Left cardiac atrium (tissue), 4 donors: Measurements from ENCODE around the gene PACSIN2. TPM values are rescaled to one million over a fixed set of nuclear protein-coding genes. Genes with fewer than 3 reads are reported as not detected.
"Not testable (repeated sequence)": the region's sequence is repeated elsewhere in the genome, so short reads cannot be mapped to it uniquely, and the experiment has no call there.

Experiments used
- ATAC-seq, 2 donors: fragments of 200-7000 bp; cut with Tn5 transposase; one replicate each; pipeline ENCODE4 v1.9.1; 2020; ENCODE audit warnings: mild to moderate bottlenecking in 2 of 2, moderate library complexity in 2 of 2
- DNase-seq: peaks from one replicate; pipeline ENCODE4 v3.0.0-alpha.2; 2020
- intact Hi-C, 2 donors: fragments of 100-400 bp; cut with DNase I; formaldehyde crosslinking; loops; one replicate each; pipeline versions ENCODE4 v1.14.1 to v1.15.1; 2022 to 2023
- total RNA-seq, 2 donors: library from RNA; stranded (reverse); fragmentation: NEBNext Ultra II Directional; extraction: Animal tissue kit (Norgen Biotek cat#: 25700); gene quantifications; one replicate each; pipeline ENCODE4 v1.2.1, GENCODE V29; 2021
- donor health status: DM: no; HTN: yes; CAD: no.
- donor health status: DM: no; HTN: yes; CAD: no; lungs with severe emphysema.
- donor health status: DM: yes; HTN: yes; CAD: no.
- donor health status: Dilated cardiomyopathy.

Gene PACSIN2
- total RNA-seq, 2 donors from 2014 or later: 55.8 to 62.9 TPM

DNA sequence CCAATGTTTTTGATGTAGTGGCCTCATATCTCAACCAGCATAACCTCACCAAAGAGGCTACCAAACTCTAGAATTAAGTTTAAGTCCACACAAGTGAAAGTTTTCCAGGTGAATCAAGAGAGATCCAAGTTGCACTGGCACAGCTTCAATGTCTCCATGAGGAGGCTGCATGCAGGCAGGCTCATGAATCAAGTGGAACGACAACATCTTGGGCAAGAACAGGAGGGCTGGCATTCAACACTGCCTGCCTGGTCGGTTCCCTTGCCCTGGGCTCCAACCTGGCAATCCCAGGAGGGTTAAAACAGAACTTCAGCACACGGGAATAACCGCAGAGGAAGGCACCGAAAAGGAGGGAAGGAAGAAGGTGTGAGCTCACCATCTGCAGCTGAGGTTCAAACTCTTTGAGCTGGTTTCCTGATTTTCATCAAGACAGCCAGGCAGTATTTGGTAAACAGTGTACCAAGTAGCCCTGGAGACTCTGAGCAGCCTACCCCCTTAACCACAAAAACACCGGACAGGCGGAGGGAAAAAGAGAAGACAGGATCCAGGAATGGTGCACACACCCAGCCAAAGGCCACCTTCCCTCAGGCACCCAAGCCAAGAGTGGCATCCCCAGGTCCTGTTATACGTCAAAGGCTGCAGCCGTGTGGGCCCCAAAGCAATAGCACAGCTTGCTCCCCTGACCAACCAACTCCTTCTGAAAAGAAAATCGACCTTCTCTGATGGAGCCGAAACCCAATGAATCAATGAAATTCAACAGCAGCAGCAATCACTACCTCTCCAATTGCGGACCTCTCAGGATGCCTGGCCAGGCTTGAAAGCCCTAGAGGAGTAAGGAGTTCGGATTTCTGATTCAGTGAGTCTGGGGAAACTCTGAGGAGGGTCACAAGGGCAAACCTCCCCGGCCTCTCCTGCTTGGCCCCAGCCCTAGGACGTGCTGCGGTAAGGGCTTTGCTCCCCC lies 1.3 kb downstream of the PACSIN2 start:
- intact Hi-C loops: no loop called here
- ATAC-seq (peak in 1 of 2 donors; percentile 1), DNase-seq (no peak)

DNA sequence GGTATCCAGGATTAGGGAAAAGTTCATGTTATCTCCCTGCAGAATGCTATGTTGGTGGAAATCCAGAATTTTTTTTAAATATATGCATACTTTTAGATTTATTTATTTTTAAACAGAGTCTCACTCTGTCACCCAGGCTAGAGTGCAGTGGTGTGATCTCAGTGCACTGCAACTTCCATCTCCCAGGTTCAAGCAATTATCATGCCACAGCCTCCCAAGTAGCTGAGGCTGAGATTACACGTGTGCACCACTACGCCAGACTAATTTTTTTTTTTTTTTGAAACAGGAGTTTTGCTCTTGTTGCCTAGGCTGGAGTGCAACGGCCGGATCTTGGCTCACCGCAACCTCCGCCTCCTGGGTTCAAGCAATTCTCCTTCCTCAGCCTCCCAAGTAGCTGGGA lies 2.6 kb downstream of the PACSIN2 start:
- no peak for DNase-seq
- intact Hi-C loops: no loop called here
- no peak for ATAC-seq

DNA sequence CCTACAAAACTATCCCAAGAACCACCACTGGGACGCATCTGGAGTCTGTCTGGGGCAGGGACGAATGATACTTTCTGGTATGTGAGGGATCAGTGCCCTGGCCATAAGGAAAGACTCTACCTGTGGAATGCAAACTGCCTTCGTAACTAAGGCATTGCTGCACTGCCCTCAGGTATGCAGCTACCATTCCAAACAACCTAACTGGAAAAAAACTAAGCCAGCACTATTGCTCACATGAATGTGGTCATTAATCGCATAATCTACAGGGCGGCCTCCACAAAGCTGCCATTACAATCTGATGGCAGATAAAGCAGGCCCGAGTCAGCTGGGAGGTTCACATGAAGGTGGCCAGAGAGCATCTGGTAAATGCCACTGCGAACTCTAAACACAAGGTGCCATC lies 3.9 kb downstream of the PACSIN2 start:
- ATAC-seq: no peak
- DNase-seq: no peak
- intact Hi-C loops: no loop called here

DNA sequence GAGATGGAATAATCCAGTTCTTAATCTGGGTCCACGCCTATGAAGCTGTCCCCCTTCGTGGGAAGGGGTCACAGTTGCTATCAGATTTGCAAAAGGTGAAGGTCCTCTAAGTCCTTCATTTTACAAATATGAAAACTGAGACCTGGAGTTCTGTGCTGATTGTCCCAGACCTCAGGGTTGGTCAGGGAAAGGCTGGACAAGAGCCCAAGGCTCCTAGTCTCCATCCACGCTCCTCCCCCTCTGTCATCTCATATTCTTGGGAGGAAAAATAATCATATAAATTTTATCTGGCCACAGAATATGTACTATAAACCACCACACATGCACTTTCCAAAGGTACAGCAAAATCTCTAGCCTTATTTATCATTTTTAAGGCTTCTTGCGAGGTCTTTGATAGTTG lies 5.5 kb downstream of the PACSIN2 start:
- intact Hi-C loops: no loop called here
- ATAC-seq (no peak), DNase-seq (no peak)

DNA sequence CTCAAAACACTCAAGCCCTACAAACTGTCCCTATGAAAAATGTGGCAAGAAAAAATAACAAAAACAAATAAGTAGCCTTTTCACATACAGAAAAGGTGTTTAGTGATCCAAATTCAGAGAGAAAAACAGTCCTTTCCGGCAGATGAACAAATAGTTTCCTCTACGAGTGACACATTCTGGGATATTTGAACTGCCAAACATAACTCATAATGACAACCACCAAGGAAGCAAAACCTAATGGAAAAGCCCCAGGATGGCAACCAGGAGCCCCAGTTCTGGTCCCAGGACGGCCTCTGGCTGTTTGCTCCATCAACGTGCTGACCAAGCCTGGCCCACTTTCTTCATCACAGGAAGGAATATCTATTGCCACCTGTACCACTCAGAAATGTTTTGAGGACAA lies 6.0 kb downstream of the PACSIN2 start:
- ATAC-seq: no peak
- intact Hi-C loops: no loop called here
- no peak for DNase-seq

DNA sequence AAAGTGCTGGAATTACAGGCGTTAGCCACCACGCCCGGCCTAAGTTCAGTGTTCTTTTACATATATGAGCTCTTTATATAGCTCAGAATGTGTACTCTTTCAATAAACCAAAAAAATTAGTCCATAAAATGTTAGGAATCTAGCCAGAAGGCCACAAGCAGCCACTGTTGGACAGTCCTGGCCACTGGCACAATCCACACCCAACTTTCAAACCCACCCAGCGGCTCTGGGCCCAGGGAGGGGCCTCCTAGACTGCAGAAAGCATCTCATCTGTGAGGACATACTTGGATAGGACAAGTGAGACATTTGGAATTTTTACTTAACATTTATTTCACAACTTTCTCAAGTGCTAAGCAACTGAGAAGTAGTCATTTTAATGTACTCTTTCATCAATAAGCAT lies 6.4 kb downstream of the PACSIN2 start:
- peak; percentile 62 for DNase-seq
- intact Hi-C loops: no loop called here
- no peak for ATAC-seq

DNA sequence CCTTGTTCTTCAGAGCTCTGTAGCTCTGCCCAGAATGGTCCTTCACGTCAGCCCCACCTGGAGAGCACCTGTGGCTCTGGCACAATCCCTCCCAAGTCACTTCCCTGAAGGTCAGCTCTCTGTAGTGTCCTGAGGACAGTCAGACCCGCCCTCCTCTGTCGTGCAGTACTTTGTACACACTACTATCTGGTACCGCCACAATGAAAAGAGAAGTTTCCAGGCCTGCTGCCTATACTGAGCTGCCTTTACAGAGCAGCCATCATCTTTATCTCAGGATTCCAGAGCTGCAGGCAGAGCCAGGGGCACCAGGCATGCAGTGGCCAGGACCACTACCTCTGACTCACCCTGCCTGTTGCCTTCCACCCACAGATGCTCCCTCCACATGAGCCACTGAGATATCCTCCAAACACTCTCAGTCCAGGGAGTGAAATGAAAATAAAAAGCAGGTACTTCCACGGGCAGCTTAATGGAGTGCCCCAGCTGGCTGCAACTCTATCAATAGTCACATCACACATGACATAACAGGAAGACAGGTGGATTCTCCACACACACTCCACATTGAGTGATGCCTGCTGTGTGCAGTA lies 7.3 kb downstream of the PACSIN2 start:
- no peak for DNase-seq
- intact Hi-C loops: no loop called here
- peak in 1 of 2 donors; percentile 80 for ATAC-seq

DNA sequence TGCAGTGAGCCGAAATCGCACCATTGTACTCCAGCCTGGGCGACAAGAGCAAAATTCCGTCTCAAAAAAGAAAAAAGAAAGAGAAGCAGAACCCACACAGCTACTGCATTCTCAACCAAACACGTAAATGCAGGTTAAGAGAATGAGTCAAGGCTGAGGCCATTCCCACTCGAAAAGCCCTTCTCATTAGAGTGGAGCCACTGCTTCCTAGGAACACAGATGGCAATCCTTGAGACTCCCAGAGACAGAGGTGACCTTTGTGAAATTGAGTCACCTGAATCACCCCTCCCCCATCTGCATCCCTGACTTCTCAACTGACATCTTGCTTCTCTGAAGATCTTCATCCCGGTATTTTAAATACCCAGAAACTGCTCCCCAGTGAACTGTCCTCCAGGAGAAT lies 8.2 kb downstream of the PACSIN2 start:
- intact Hi-C loops: no loop called here
- DNase-seq (no peak), ATAC-seq (no peak)

DNA sequence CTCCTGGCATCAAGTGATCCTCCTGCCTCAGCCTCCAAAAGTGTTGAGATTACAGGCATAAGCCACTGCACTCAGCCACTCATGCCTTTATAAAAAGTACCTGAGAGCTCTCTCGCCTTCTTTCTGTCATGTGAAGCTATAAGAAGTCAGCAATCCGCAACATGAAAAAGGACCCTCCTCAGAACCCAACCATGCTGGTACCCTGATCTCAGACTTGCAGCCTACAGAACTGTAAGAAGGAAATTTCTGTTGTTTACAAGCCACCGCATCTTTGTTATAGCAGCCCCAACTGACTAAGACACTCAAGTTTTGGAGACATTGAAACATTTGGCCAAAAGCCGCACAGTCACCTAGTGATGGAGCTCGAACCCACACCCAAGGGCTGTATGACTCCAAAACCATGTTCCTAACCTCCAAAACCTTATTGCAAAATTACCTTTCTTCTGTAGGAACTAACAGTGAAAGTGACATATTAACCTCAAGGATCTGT lies 8.9 kb downstream of the PACSIN2 start:
- no peak for ATAC-seq
- no peak for DNase-seq
- intact Hi-C loops: no loop called here

DNA sequence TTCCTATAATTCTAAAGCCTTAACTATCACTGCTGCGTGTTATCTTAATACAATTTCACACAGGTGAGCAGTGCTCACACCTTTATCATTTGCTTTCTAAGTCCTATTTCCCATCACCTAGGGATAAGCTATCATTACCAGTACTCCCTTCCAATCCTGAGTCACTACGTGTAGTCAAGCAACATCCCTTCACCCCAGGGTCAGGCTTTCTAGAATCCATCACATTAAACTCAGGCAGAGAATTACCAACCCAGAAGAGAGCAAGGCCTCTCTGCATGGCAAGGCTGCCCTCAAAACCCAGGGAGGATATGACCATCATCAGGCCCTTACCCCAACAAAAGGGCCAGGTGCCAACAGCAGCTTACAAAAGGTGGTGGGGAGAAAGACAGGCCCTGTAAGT lies 9.8 kb downstream of the PACSIN2 start:
- intact Hi-C loops: no loop called here
- ATAC-seq (no peak), DNase-seq (no peak)

DNA sequence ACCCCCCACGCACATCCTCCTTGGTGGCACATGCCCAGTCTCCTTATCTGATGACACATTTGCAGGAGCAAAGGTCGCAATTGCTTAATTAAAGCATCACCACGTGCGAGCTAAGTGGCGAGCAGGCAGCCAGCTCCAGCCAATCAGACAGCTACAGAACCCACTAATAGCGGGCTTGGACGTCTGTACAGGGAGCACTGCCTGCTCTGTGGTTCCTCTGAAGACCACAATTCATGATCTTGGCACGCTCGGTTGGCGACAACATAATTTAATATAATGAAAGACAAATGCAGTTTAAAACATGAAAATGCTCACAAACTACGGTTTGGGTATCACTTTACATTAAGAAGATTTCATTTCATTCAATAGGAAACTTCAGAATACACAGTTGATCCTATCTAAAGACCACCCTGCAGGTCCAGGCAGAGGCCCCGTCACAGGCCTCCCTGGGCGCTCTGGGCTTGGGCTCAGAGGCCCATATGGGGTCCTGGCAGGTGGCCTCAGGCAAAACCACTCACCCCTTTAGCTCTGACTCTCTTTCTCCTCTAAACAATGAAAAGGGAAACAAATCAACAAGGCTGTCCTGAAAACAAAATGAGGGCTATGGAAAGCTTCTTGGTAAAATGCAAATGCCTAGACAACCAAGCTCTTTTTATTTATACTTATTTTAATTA lies 10.4 kb downstream of the PACSIN2 start:
- ATAC-seq: peak in 1 of 2 donors; percentile 42
- no peak for DNase-seq
- intact Hi-C loops: loop anchor here in 1 of 2 donors (5.0 kb wide), 1 partner anchor 42 kb away; no protein-coding TSS in a partner anchor

DNA sequence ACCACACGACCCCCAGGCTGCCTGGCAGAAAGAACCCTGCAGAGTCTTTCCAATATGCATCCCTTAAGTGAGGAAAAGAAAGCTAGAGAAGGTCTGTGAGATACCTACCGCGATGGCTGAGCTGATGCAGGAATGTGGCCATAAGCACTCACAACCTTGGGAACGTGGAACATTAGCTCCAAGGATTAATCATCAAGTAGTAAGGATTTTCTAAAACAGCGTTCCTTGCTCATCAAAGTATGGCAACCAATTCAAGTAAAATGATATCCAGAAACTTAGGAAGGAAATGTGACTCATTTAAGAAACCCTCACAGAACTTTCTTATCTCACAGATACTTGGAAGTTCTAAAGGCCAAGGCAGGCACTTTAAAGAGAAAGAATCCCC lies 12.8 kb downstream of the PACSIN2 start:
- intact Hi-C loops: loop anchor here in 1 of 2 donors (5.0 kb wide), 1 partner anchor 40 kb away; no protein-coding TSS in a partner anchor
- ATAC-seq (peak in 1 of 2 donors; percentile 49), DNase-seq (no peak)

DNA sequence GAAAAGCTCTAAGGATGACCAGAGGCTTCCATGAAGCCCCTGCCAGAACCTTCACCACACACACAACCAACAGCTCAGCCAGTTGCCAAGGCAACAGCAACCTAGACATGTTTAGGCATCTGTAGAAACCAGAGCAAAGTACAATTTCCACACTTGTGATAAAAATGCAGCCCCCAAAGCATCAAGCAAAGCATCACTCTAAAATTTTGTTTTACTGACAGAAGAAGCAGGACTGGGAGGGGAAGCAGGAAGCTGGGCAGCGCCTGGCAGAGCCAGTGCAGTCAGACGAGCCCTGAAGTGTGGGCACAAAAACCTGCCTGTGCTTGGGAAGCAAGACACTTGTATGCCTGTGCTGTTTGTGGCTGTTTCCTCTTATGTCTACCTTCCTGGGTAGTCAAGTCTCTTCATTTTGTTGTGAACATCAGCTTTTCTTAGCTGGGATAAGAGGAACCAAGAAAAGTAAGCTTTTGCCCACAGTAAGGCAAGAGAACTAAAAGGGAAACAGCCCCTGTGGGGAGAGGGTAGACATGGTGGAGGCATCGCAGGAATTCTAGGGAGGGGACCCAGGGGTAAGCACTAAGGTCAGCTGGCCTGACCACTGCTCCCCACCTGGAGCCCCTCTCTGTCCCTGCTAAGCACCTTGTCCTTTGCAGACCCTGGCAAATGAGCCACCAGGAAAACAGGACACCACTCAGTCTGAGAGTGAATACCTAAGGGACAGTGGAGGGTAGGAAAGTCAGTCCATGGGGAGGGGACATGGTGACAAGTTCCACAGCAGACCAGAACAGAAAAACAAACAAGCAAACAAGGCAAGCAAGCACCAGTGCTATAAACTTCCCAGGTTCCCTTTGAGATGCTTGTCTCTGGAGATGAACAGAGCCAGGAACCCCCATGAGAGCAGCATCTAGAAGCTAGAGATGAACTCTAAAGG lies 13.4 kb downstream of the PACSIN2 start:
- DNase-seq: no peak
- ATAC-seq: peak; percentile 25 to 43
- intact Hi-C loops: loop anchor here in 1 of 2 donors (5.0 kb wide), 1 partner anchor 39 kb away; no protein-coding TSS in a partner anchor

DNA sequence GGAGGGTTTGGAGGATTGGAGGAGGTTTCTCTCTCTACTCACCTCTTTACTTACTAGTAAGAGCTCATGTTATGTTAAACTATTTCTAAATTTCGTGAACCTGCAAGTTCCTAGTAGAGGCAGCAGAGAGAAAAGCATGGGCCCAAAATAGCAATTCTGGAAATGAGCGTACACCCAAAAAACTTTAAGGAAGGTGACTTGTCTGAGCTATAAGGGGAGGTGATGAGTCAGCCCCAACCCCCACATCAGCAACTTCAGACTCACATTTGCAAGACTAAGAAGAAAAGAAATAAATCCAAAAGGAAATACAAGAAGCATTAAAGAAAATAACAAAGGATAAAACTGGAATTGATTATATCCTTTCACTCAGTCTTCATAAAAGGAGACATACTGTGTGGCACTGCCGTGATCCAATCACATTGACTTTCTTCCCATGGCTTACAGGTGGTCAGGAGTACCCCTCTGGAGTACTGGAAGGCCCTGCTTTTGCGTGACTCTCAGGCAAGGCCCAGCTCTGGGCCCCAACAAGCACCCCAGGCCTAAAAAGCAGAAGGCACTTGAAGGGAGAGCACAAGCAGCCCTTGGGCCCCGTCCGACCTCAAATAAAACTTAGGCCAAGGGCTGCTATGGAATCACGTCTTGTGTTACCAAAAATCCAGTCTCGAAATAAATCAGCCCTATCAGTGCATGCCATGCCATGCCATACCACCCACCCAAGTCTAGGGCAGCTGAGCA lies 14.3 kb downstream of the PACSIN2 start:
- ATAC-seq (no peak), DNase-seq (no peak)
- intact Hi-C loops: loop anchor here in 1 of 2 donors (5.0 kb wide), 1 partner anchor 38 kb away; no protein-coding TSS in a partner anchor

DNA sequence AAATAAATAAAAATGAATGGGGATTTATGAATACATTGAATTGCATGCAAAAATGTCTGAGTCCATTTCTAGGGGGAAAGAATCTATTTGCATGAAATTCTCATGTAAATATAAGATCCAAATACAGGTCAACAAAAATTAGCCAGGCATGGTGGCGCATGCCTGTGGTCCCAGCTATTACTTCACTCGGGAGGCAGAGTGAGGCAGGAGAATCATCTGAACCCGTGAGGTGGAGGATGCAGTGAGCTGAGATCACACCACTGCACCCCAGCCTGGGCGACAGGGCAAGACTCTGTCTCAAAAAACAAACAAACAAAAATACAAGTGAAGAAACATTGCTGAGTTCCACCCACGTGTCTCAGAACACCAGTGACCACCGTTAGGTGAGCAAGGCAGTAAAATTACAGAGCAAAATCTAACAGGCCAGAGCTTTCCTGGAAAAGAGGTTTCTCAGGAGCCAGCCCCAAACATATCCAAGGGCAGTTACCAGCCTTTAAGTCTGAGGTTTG lies 17.3 kb downstream of the PACSIN2 start:
- intact Hi-C loops: no loop called here
- ATAC-seq: no peak

DNA sequence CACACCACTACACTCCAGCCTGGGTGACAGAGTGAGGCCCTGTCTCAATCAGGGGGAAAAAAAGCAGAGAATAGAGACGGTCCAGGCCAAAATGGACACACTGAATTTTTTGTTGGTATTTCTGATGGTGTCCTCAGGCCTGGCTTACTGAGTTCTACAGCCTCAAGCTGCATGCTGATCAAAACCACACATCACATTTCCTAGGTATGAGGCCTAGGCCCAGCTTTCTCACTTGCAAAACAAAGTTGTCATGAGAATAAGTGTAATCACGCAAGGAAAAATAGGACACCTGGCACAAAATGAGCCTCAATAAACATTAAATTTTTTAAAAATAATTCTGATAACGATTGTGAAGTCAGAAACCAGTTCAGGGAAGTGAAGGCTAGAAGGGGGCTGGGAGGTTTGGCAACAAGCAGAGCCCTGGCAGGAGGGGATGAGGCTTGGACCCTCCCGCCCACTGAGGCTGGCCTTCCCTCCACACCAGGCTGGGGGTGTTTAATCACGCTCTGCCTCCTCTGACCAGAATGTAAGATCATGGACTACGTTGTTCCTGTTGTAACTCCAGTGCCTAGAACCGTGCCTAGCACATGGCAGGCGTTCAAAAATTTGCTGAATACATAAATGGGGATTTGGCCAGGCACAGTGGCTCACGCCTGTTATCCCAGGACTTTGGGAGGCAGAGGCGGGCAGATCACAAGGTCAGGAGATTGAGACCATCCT lies 18.1 kb downstream of the PACSIN2 start:
- intact Hi-C loops: no loop called here
- no peak for DNase-seq
- peak; percentile 4 to 45 for ATAC-seq

More for the DNA sequence above, 17.3 kb downstream of the PACSIN2 start:
- no peak for DNase-seq

DNA sequence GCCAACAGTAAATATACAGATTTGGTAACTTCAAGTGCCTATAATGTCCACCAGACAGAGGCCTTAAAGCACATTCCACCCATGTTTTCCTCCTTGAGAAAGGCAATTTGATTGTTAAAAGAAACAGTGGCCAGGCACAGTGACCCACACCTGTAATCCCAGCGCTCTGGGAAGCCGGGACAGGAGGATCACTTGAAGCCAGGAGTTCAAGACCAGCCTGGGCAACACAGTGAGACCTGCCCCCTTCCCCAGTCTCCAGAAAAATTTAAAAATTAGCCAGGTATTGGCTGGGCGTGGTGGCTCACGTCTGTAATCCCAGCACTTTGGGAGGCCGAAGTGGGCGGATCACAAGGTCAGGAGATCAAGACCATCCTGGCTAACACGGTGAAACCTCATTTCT lies 19.3 kb downstream of the PACSIN2 start:
- intact Hi-C loops, ATAC-seq, DNase-seq: not testable (repeated sequence)
